ENCODE measurements around the gene SOWAHA.

DNA sequence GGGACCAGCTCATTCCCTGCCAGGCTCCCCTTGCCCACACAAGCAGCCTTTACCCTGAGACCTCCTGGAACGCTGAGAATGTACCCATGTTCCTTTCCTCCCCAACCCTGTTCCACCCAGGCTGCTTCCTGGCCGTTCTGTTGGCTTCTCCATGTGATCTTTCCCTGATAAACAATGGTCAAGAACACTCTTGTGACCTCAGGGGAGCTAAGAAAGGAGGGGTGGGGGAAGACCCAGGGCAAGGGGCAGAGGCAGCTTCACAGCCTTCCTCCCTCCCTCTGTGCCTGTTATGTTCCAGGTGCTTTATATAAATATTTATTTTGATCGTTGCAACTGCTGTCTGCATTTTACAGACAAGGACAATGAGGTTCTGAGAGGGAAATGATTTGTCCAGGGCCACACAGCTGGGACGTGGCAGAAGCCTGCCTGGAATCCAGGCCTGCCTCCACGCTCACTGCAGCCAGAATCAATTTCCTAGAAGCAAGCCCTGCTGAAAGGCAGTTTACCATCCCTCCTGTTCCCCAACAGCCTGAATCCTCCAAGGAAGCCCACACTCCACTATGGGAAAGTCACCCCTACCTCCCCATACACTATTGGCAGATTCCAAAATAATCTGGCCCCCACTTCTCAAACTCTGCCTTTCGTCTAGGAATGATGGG lies 13.5 kb downstream of the SOWAHA start:
- TF ChIP-seq, protein P1, sequence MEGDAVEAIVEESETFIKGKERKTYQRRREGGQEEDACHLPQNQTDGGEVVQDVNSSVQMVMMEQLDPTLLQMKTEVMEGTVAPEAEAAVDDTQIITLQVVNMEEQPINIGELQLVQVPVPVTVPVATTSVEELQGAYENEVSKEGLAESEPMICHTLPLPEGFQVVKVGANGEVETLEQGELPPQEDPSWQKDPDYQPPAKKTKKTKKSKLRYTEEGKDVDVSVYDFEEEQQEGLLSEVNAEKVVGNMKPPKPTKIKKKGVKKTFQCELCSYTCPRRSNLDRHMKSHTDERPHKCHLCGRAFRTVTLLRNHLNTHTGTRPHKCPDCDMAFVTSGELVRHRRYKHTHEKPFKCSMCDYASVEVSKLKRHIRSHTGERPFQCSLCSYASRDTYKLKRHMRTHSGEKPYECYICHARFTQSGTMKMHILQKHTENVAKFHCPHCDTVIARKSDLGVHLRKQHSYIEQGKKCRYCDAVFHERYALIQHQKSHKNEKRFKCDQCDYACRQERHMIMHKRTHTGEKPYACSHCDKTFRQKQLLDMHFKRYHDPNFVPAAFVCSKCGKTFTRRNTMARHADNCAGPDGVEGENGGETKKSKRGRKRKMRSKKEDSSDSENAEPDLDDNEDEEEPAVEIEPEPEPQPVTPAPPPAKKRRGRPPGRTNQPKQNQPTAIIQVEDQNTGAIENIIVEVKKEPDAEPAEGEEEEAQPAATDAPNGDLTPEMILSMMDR (conservative IDR thresholded peaks at IDR 0.05 in 1 of 2, IDR thresholded peaks at IDR 0.05 in 1 of 2; ENCODE audit: low read depth in 1 of 2, low read length in 2 of 2): no peak
- no peak for TF ChIP-seq EZH2 (IDR thresholded peaks at IDR 0.05; ENCODE audit: low read length, missing control alignments)

Measured in fibroblast of lung (primary cell).